ENCODE results near the gene NKX2-4. TPM values are rescaled to one million over a fixed set of nuclear protein-coding genes. Genes with fewer than 3 reads are reported as not detected.

NKX2-4 gene
- total RNA-seq, 1 donor from 2014 or later, result not detected

- Histone ChIP-seq H3K4me1 (ENCODE audit: insufficient read depth, low read length) (peaks cover 2% of the 10 kb centered on the region), H2AFZ (ENCODE audit: low read depth, low read length) (no peak overlapping the region), H3K9me3 (ENCODE audit: insufficient read depth, low read depth, low read length) (no peaks in the 10 kb centered on the region), H3K27me3 (ENCODE audit: insufficient read depth, low read length) (no peaks in the 10 kb centered on the region), H3K4me2 (ENCODE audit: low read length) (no peak overlapping the region), H3K4me3 (ENCODE audit: insufficient read depth, low read depth, low read length) (no peak overlapping the region), H3K9ac (ENCODE audit: low read length) (no peak overlapping the region), H4K20me1 (ENCODE audit: insufficient read depth, low read length) (peaks cover 6% of the 10 kb centered on the region), H3K79me2 (ENCODE audit: insufficient read depth, low read length) (no peaks in the 10 kb centered on the region), H3K27ac (ENCODE audit: low read depth, low read length) (peak overlapping the region; percentile 40), H3K36me3 (ENCODE audit: insufficient read depth, low read length) (peaks cover 17% of the 10 kb centered on the region)
- H3K4me1 Mint-ChIP-seq (ENCODE audit: low read depth, unreplicated experiment), result peaks cover 19% of the 10 kb centered on the region
- H3K9me3 Mint-ChIP-seq (ENCODE audit: unreplicated experiment), result no peaks in the 10 kb centered on the region
- FAIRE-seq (no peak), DNase-seq (ENCODE audit: low read depth) (peak; percentile 25)
- H3K27me3 Mint-ChIP-seq (ENCODE audit: low read depth, unreplicated experiment), result no peaks in the 10 kb centered on the region
- no peak overlapping the region for H3K27ac Mint-ChIP-seq (ENCODE audit: unreplicated experiment)
- peaks cover 2% of the 10 kb centered on the region for H3K36me3 Mint-ChIP-seq (ENCODE audit: low read depth, unreplicated experiment)
- no peak overlapping the region for H3K4me3 Mint-ChIP-seq (ENCODE audit: unreplicated experiment)
- TF ChIP-seq EZH2 (IDR thresholded peaks at IDR 0.05; ENCODE audit: insufficient read depth, low read length), result no peak
- no peak for TF ChIP-seq CTCF (IDR thresholded peaks at IDR 0.05; ENCODE audit: insufficient read depth, low read depth, low read length)
Observed at GRCh38 chr20:21356386-21356785, 40.9 kb downstream of the NKX2-4 start.

GRCh38 chr20:21355981-21356380 is 41.3 kb downstream of the NKX2-4 start:
- DNase-seq (ENCODE audit: low read depth) (no peak), FAIRE-seq (no peak)
- Histone ChIP-seq H3K9ac (ENCODE audit: low read length) (no peak overlapping the region), H3K27ac (ENCODE audit: low read depth, low read length) (no peak overlapping the region), H3K27me3 (ENCODE audit: insufficient read depth, low read length) (no peaks in the 10 kb centered on the region), H4K20me1 (ENCODE audit: insufficient read depth, low read length) (peaks cover 6% of the 10 kb centered on the region), H3K79me2 (ENCODE audit: insufficient read depth, low read length) (no peaks in the 10 kb centered on the region), H2AFZ (ENCODE audit: low read depth, low read length) (no peak overlapping the region), H3K4me3 (ENCODE audit: insufficient read depth, low read depth, low read length) (no peak overlapping the region), H3K4me2 (ENCODE audit: low read length) (no peak overlapping the region), H3K9me3 (ENCODE audit: insufficient read depth, low read depth, low read length) (no peaks in the 10 kb centered on the region), H3K36me3 (ENCODE audit: insufficient read depth, low read length) (peaks cover 17% of the 10 kb centered on the region), H3K4me1 (ENCODE audit: insufficient read depth, low read length) (peaks cover 2% of the 10 kb centered on the region)
- H3K4me3 Mint-ChIP-seq (ENCODE audit: unreplicated experiment), result no peak overlapping the region
- TF ChIP-seq EZH2 (IDR thresholded peaks at IDR 0.05; ENCODE audit: insufficient read depth, low read length), result no peak
- no peak for TF ChIP-seq CTCF (IDR thresholded peaks at IDR 0.05; ENCODE audit: insufficient read depth, low read depth, low read length)
- peaks cover 15% of the 10 kb centered on the region for H3K4me1 Mint-ChIP-seq (ENCODE audit: low read depth, unreplicated experiment)
- H3K36me3 Mint-ChIP-seq (ENCODE audit: low read depth, unreplicated experiment), result peaks cover 2% of the 10 kb centered on the region
- H3K9me3 Mint-ChIP-seq (ENCODE audit: unreplicated experiment), result no peaks in the 10 kb centered on the region
- no peak overlapping the region for H3K27ac Mint-ChIP-seq (ENCODE audit: unreplicated experiment)
- no peaks in the 10 kb centered on the region for H3K27me3 Mint-ChIP-seq (ENCODE audit: low read depth, unreplicated experiment)

- TF ChIP-seq CTCF (IDR thresholded peaks at IDR 0.05; ENCODE audit: insufficient read depth, low read depth, low read length), result no peak
- TF ChIP-seq EZH2 (IDR thresholded peaks at IDR 0.05; ENCODE audit: insufficient read depth, low read length), result no peak
- H3K27me3 ChIP-seq (ENCODE audit: insufficient read depth, low read length), result no peaks in the 10 kb centered on the region
- no peak overlapping the region for H3K27ac Mint-ChIP-seq (ENCODE audit: unreplicated experiment)
- peak; percentile 70 for DNase-seq (ENCODE audit: low read depth)
- no peaks in the 10 kb centered on the region for H3K27me3 Mint-ChIP-seq (ENCODE audit: low read depth, unreplicated experiment)
- peaks cover 4% of the 10 kb centered on the region for H3K36me3 Mint-ChIP-seq (ENCODE audit: low read depth, unreplicated experiment)
- no peak overlapping the region for H3K27ac ChIP-seq (ENCODE audit: low read depth, low read length)
- no peak for FAIRE-seq
- H3K4me2 ChIP-seq (ENCODE audit: low read length), result no peak overlapping the region
- H3K9me3 ChIP-seq (ENCODE audit: insufficient read depth, low read depth, low read length), result no peaks in the 10 kb centered on the region
- H2AFZ ChIP-seq (ENCODE audit: low read depth, low read length), result no peak overlapping the region
- H3K4me3 Mint-ChIP-seq (ENCODE audit: unreplicated experiment), result no peak overlapping the region
- no peak overlapping the region for H3K4me3 ChIP-seq (ENCODE audit: insufficient read depth, low read depth, low read length)
- H3K4me1 Mint-ChIP-seq (ENCODE audit: low read depth, unreplicated experiment), result peaks cover 8% of the 10 kb centered on the region
- no peak overlapping the region for H3K9ac ChIP-seq (ENCODE audit: low read length)
- H3K36me3 ChIP-seq (ENCODE audit: insufficient read depth, low read length), result peaks cover 28% of the 10 kb centered on the region
- H4K20me1 ChIP-seq (ENCODE audit: insufficient read depth, low read length), result no peaks in the 10 kb centered on the region
- H3K9me3 Mint-ChIP-seq (ENCODE audit: unreplicated experiment), result no peaks in the 10 kb centered on the region
- H3K79me2 ChIP-seq (ENCODE audit: insufficient read depth, low read length), result no peaks in the 10 kb centered on the region
- peaks cover 2% of the 10 kb centered on the region for H3K4me1 ChIP-seq (ENCODE audit: insufficient read depth, low read length)
Observed at GRCh38 chr20:21353236-21353635, 44.1 kb downstream of the NKX2-4 start.

All from astrocyte (in vitro differentiated cells and primary cell).